ENCODE data around the gene TMEM129.

Gene TMEM129

GRCh38 chr4:1721003-1721665 is at the start of gene TMEM129, which contains the start of gene TACC3:
Gene TMEM129, minus strand, starts transcription at chr4:1721323. Its CDS starts 486 bp downstream, at chr4:1720837.
Gene TACC3, plus strand, starts transcription at chr4:1721521. Its CDS starts 1,901 bp downstream, at chr4:1723422.
- peak; percentile 98 for DNase-seq (ENCODE audit: low spot score)

GRCh38 chr4:1770791-1771231 is 49.7 kb upstream of the TMEM129 start:
- DNase-seq (ENCODE audit: low spot score), result no peak

- no peak for DNase-seq (ENCODE audit: low spot score)
Observed at GRCh38 chr4:1770245-1770644, 49.1 kb upstream of the TMEM129 start.

- no peak for DNase-seq (ENCODE audit: low spot score)
Observed at GRCh38 chr4:1769692-1770091, 48.6 kb upstream of the TMEM129 start.

- DNase-seq (ENCODE audit: low spot score), result no peak
Observed at GRCh38 chr4:1768367-1769034, 47.4 kb upstream of the TMEM129 start.

GRCh38 chr4:1767770-1768366 is 46.7 kb upstream of the TMEM129 start:
- DNase-seq (ENCODE audit: low spot score), result peak; percentile 59

- DNase-seq (ENCODE audit: low spot score), result no peak
Observed at GRCh38 chr4:1767061-1767769, 46.1 kb upstream of the TMEM129 start.

GRCh38 chr4:1766106-1767060 is 45.3 kb upstream of the TMEM129 start:
- DNase-seq (ENCODE audit: low spot score), result no peak

GRCh38 chr4:1765409-1766072 is 44.4 kb upstream of the TMEM129 start:
- DNase-seq (ENCODE audit: low spot score), result peak; percentile 30

- DNase-seq (ENCODE audit: low spot score), result no peak
Observed at GRCh38 chr4:1764670-1765069, 43.5 kb upstream of the TMEM129 start.

GRCh38 chr4:1763550-1764080 is 42.5 kb upstream of the TMEM129 start:
- DNase-seq (ENCODE audit: low spot score), result peak; percentile 37

GRCh38 chr4:1763070-1763549 is 42.0 kb upstream of the TMEM129 start:
- DNase-seq (ENCODE audit: low spot score), result no peak

GRCh38 chr4:1762264-1763010 is 41.3 kb upstream of the TMEM129 start:
- no peak for DNase-seq (ENCODE audit: low spot score)

- no peak for DNase-seq (ENCODE audit: low spot score)
Observed at GRCh38 chr4:1761130-1761689, 40.1 kb upstream of the TMEM129 start.

- DNase-seq (ENCODE audit: low spot score), result no peak
Observed at GRCh38 chr4:1760521-1761071, 39.5 kb upstream of the TMEM129 start.

GRCh38 chr4:1759818-1760223 is 38.7 kb upstream of the TMEM129 start:
- DNase-seq (ENCODE audit: low spot score), result no peak

- DNase-seq (ENCODE audit: low spot score), result no peak
Observed at GRCh38 chr4:1759170-1759817, 38.2 kb upstream of the TMEM129 start.
